Measurements from ENCODE around the gene VAV1.

GRCh38 chr19:6803036-6803404, 30.5 kb downstream of the VAV1 start:
- TF ChIP-seq TAF1 (conservative IDR thresholded peaks at IDR 0.05) = no peak
- no peak for TF ChIP-seq CTCF (IDR thresholded peaks at IDR 0.05; ENCODE audit: low read depth, low read length, missing input control)
- no peak for TF ChIP-seq SP1 (IDR thresholded peaks at IDR 0.05)
- no peak for TF ChIP-seq EGR1 (IDR thresholded peaks at IDR 0.05; ENCODE audit: low read depth in 2 of 2)
- TF ChIP-seq RAD21 (IDR thresholded peaks at IDR 0.05) = no peak
- no peak for TF ChIP-seq JUND (IDR thresholded peaks at IDR 0.05)
- no peak for TF ChIP-seq YY1 (IDR thresholded peaks at IDR 0.05)
- TF ChIP-seq REST (IDR thresholded peaks at IDR 0.05) = no peak
- TF ChIP-seq MAX (IDR thresholded peaks at IDR 0.05) = no peak
- TF ChIP-seq ATF3 (IDR thresholded peaks at IDR 0.05) = no peak
